Right renal pelvis (tissue), 4 donors: ENCODE results near the gene ERN2. TPM values are rescaled to one million over a fixed set of nuclear protein-coding genes. Genes with fewer than 3 reads are reported as not detected.

Experiments
- DNase-seq, 4 donors: peaks; one replicate each; pipeline ENCODE4 v3.0.0-alpha.2; 2013; ENCODE audit warnings: low read depth in 4 of 4, low spot score in 3 of 4, missing footprints in 1 of 4
- polyA plus RNA-seq, 4 donors: library from polyadenylated mRNA; unstranded; fragments of 120-200 nt; gene quantifications; one replicate each; pipeline ENCODE4 v1.2.1, GENCODE V29; 2013; ENCODE audit not compliant: insufficient read length in 4 of 4

Gene ERN2
- polyA plus RNA-seq, 4 donors, result 0.36 to 0.83 (median 0.48) TPM

DNA sequence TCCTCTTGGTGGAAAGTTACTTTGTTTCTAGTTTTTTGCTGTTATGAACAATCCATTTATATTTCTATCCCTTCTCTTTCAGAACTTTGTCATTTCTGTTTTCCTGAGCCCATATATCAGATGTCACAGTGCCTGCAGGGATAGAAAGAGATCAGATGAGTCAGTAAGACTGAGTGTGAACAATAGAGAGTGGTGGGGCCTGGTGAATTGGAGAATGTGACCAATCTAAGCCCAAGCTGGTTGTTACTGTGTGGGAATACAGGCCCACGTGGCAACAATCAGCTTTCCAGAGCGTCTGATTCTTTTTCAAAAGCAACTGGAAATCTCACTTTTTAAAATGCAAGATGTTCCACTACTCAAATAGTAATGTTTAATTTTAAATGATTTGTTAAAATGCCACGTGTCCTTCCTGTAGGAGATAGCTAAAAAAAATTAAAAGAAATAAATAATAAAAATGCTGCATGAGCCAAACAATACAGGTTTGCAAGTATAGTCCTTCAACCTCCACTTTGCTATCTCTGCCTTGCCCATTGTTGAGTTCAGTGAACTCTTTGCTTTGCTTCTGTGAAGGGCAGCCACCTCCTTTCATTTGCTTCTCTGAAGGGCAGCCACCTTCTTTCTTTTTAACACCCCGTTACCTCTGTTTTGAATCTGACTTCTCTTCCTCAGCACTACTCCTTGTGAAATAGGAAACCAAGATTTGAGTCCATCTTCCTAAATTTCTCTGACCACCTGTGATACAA, 62.2 kb downstream of the ERN2 start:
- no peak for DNase-seq

DNA sequence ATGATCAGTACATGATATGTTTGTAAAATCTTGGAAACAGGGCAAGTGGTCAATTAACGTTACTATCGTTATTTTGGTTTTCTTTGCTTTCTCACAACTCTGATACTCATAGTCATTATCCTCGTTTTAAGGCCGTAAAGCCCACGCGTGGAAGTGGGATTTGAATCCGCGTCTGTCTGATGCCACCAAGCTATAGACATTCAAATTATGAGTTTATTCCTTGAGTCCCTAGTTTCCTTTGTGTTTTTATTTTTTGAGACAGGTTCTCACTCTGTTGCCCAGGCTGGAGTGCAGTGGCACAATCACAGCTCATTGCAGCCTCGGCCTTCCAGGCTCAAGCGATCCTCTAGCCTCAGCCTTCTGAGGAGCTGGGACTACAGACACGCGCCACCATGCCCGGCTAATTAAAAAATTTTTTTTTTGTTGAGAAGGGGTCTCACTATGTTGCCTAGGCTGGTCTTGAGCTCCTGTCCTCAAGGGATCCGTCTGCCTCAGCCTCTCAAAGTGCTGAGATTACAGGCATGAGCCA, 70.7 kb downstream of the ERN2 start:
- no peak for DNase-seq

DNA sequence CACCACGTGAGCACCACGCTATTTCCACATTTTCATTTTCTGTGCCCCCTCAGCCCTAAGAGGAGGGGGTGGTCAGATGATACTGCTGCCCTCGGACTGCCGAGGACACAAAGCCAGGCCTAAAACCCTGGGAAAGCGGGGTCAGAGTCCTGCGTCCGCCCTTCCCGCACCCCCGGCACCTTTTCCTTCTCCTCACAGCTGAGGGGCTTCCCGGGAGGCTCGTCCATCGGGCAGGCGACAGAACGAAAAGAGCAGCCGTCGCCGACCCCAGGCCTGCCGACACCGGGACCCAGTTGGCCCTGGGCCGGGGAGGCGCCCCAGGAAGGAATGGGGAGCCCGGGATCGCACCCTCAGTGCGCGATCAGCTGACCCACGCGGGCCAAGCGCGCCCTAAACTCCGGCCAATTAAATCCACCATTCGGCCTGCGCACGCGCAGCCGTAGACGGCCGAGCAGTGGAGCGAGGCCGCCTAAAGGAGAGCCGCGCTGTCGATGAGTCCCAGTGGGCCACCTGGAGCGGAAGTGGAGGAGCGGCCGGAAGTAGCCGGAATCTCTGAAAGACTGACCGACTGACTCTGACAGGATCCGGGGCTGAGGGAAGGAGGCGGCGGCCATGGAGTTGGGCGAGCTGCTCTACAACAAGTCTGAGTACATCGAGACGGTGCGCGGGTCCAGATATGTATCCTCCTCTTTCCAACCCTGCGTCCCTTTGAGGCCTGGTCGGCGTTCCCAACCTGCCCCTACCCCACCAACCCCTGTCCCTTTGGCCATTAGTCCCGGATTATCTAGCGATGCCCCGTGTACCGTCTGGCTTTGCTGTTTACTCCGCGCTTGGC, 71.9 kb downstream of the ERN2 start, which contains the start of the genes DCTN5 and PALB2:
TSS of gene DCTN5 (plus strand) at position 536 of the 835 bp plus-strand sequence. CDS start at position 613, 77 bp downstream.
TSS of gene PALB2 (minus strand) at position 380 of the 835 bp plus-strand sequence. CDS start at position 227, 153 bp downstream.
- DNase-seq, result peak; percentile 77 to 85 (median 80)

DNA sequence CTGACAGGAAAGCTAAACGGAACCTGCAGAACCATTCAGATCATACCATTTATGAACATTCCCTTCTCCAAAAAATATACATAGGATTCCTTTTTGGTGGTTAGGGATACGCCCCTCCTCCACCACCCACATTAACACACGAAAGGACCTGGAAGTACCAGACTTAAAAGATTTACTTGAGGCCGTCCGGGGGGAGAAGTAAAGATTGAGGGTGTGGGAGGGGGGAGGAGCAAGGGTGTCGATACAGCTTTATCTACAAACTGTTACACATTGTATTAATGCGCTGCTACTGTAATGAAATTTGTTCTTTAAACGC, 72.4 kb downstream of the ERN2 start:
- no peak for DNase-seq

Other genes starting within 250 kb of the ERN2 start
- 100 to 1,000 TPM; 127 to 150 (median 141) TPM for gene GGA2, start 202.7 kb downstream of the ERN2 start, polyA plus RNA-seq
- 10 to 100 TPM; 27.0 to 32.2 (median 31.1) TPM for gene EARS2, start 155.9 kb downstream of the ERN2 start, polyA plus RNA-seq
- 10 to 100 TPM; 75.6 to 78.4 (median 76.6) TPM for gene UBFD1, start 155.5 kb downstream of the ERN2 start, polyA plus RNA-seq
- 100 to 1,000 TPM in 3 of 4 donors, 10 to 100 TPM in 1; 98.1 to 106 (median 103) TPM for gene NDUFAB1, start 116.9 kb downstream of the ERN2 start, polyA plus RNA-seq
- 10 to 100 TPM; 18.8 to 21.4 (median 20.0) TPM for gene PALB2, start 71.9 kb downstream of the ERN2 start, polyA plus RNA-seq
- gene DCTN5, start 71.8 kb downstream of the ERN2 start, polyA plus RNA-seq, result 10 to 100 TPM; 68.4 to 76.4 (median 73.4) TPM
- 10 to 100 TPM; 22.2 to 25.6 (median 25.2) TPM for gene PLK1, start 34.3 kb downstream of the ERN2 start, polyA plus RNA-seq
- 1 to 10 TPM in 3 of 4 donors, under 1 TPM in 1; 0.91 to 2.0 (median 1.3) TPM for gene CHP2, start 41.8 kb upstream of the ERN2 start, polyA plus RNA-seq
- gene PRKCB, start 122.8 kb upstream of the ERN2 start, polyA plus RNA-seq, result 1 to 10 TPM; 3.6 to 4.3 (median 4.0) TPM